GM21723 (cell line): ENCODE results near the gene CILP2.

ENCODE experiments used
- ATAC-seq: cut with Tn5 transposase; IDR thresholded peaks from one replicate; pipeline ENCODE4 v1.9.1; 2021; ENCODE audit warnings: mild to moderate bottlenecking, moderate library complexity; ENCODE audit not compliant: unreplicated experiment

Gene CILP2

DNA sequence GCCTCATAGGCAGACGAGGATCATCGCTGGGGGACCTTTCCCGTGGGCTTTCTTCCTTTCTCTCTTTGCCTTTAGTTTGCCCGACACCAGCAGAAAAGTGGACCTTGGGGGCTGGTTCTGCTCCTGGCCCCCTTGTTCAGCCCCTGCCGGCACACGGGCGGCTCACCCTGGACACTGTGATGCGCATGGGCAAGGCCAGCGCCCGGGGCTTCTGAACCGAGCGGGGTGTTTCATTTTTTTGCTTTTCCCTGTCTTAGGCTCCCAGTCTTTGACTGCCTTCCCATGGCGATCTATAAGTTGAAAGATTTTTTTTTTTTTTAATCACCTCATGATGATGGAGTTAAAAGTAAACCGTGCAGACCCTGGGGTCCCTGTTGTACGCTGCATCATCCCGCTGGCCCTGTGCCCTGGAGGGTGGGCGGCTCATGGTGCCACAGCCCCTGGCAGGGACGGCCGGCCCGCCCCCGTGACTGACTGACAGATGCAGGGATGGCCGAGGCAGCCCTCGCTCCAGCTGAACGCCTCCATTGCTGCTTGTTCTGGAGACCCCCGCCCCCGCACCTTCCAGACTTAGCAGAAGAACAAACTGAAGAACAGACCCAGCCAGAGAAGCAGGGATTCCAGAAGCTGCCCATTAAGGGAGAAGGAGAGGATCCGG is 32.3 kb upstream of the CILP2 start:
- no peak for ATAC-seq

DNA sequence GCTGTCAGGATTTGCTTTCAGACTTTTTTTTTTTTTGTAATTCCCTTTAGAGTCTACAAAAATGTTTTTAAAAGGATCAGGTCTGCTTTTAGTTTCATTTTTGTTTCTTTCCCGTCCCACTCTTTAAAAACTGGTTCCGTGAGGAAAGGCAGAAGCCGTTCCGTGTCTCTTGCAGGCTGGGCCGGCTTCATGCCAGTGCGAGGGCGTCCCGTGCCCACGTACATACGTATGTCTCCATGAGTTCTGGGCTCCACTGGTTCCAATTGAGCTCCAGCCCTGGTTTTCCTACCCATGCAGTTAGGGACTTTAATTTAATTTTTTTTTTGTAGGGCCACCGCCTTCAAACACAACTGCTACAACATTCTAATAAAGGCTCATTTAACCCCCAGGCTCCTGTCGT is 31.5 kb upstream of the CILP2 start:
- no peak for ATAC-seq

- ATAC-seq: no peak
These were observed 30.7 kb upstream of the CILP2 start for GRCh38 chr19:19507354-19507753.

GRCh38 chr19:19508217-19508616 is 29.8 kb upstream of the CILP2 start:
- ATAC-seq: no peak

- ATAC-seq: no peak
These were observed 27.6 kb upstream of the CILP2 start for GRCh38 chr19:19510432-19510831.

GRCh38 chr19:19513682-19514081 is 24.4 kb upstream of the CILP2 start:
- no peak for ATAC-seq

DNA sequence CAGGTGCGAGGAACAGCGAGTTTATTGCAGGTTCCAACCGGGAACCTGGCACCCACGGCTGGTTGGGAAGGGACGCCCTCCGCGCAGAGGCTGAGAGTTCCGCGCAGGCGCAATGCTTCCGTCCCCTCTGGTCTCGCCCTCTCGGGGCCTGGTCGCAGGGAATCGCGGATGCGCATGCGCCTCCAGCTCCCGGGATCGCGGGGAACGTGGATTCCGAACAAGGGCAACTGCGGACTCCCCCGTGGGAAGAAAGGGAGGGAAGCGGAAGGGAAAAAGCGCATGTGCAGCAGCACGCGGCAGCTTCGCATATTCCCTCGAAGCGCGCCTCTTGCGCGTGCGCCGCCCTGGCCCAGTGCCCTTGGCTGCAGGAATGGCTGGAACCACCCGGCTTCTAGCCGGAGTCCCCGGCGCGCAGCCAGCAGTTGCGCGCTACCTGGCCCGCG is 23.8 kb upstream of the CILP2 start:
- ATAC-seq: no peak

DNA sequence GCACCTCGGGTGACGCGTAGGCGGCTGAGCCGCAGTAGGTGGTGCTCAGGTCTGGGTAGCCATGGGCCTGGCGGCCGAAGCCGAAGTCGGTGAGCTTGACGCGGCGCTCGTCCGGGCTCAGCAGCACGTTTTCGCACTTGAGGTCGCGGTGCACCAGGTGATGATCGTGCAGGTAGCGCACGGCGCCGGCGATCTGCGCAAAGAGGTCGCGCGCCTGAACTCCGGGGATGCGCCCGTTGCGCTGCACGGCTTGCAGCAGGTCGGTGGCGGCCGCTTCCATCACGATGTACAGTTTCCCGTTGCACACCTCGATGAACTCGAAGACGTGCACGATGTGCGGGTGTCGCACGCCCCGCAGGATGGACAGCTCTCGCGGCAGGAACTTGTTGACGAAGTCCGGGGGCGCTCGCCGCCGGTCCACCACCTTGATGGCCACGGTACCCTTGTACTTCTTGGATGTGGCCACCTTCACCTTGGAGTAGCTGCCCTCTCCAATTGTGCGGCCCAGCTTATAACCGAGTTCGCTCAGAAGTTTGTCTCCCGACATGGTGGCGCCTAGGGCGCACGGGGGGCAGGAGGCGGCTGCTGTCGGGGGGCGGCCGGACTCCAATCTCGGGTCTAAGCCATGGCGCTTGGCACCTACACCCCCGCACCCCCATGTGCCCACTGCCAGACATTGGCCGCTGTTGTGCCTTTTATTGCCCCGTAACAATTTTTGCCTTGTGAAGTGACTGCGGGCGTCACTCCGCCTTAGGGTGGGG is 23.0 kb upstream of the CILP2 start, which contains the start of gene TSSK6:
Gene TSSK6, minus strand, starts transcription at position 668 of the 761 bp plus-strand sequence. Its CDS starts 121 bp downstream, at position 547.
- ATAC-seq: no peak

GRCh38 chr19:19515642-19516519 is 22.2 kb upstream of the CILP2 start, which contains the start of gene NDUFA13:
Gene NDUFA13, plus strand, starts transcription at chr19:19516225. Its CDS starts 14 bp downstream, at chr19:19516239.
- ATAC-seq: peak; percentile 88

GRCh38 chr19:19517235-19517619 is 20.8 kb upstream of the CILP2 start:
- ATAC-seq: no peak

GRCh38 chr19:19520989-19521388 is 17.1 kb upstream of the CILP2 start:
- ATAC-seq: no peak

GRCh38 chr19:19523177-19523576 is 14.9 kb upstream of the CILP2 start:
- no peak for ATAC-seq

- no peak for ATAC-seq
These were observed 14.0 kb upstream of the CILP2 start for GRCh38 chr19:19524053-19524452.

- ATAC-seq: no peak
These were observed 12.3 kb upstream of the CILP2 start for GRCh38 chr19:19525611-19526380.

DNA sequence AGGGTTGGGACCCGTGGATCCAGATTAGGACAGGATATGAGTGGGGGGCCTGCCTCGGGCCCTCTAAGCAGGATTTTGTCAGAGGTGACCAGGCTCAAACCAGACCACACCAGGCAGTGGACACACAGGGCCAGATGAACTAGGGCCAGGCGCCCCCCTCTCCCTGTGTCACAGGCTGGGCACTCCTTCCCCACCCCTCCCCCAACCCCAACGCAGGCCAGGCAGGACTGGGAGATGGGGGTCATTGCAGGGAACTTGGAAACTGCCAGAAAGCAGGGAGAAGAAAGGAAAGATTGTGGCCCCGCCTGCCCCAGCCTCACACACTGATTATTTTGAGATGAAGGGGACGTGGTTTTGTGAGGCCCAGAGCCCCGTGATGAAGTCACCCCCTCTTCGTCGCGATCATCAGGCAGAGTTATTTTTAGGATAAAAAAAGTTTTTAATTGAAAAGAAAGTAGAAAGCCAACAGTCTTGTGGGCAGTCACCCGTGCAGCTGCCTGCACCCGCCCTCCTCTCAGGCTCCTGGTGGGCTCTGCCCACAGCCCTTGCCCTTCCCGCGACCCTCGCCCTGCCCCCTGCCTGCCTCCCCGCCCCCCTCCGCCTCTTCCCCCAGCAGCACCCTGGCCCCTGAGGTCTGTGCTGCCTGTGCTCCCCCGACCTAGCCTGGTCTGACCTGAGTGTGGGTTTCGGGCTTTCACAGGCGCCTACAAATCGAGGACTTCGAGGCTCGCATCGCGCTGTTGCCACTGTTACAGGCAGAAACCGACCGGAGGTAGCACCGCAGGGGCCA is 11.3 kb upstream of the CILP2 start:
- ATAC-seq: no peak

DNA sequence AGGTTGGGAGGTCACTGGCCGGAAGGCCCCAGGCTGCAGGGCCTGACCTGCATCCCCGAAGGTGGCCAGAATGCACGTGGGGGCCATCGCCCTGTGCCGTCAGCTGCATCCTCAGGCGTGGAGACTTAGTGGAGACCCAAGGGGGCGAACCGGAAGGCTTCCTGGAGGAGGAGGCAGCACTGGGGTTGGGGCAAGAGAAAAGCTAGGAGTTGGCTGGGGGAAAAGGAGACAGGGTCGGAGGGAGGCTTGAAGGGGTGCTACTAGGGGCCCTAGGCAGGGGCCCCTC is 10.8 kb upstream of the CILP2 start:
- no peak for ATAC-seq

- ATAC-seq: no peak
These were observed 10.1 kb upstream of the CILP2 start for GRCh38 chr19:19527674-19528625.

DNA sequence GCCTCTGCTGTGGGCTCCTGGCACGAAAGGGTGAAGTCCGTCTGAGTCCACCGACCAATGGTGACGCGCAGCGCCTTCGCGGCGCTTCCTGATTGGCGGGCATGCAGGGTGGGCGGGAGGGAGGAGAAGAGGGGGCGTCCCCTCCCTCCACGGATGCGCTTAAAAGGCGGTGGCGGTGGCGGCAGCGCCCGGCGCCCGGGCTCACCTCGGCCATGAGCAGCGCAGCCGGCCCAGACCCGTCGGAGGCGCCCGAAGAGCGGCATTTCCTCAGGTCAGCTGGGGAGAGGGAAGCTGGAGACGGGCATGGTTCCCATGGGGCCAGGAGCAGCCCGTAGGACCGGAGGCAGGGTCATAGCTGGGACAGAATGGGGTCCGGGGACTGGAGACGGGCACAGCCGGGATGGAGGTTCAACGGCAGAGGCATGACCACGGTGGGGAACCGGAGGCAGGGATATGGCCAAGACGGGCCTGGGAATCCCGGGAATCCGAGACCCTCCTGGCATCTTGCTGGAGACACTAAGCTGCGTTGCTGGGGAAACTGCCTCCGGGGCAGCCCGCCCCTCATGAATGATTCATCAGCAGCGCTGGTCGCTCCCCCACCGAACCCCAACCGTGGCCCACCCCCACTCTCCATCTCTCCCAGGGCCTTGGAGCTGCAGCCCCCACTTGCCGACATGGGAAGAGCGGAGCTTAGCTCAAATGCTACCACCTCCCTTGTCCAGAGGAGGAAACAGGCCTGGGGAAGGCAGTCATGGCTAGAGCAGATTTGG is 9.2 kb upstream of the CILP2 start, which contains the start of gene YJEFN3:
Gene YJEFN3, plus strand, starts transcription at position 191 of the 770 bp plus-strand sequence. Its CDS starts 22 bp downstream, at position 213.
- no peak for ATAC-seq
